Karpas-422 (cell line): ENCODE measurements around the gene PBXIP1. TPM values are rescaled to one million over a fixed set of nuclear protein-coding genes. Genes with fewer than 3 reads are reported as not detected.

ENCODE experiments used
- DNase-seq: peaks from one replicate; pipeline ENCODE4 v3.0.0-alpha.2; 2015
- H2AFZ ChIP-seq: fragments of 200-600 bp; sonication (generic); 2 replicates; pipeline ENCODE4 v1.6.1; 2014; ENCODE audit warnings: antibody characterized with exemption, low read length, mixed read lengths
- H3K27ac ChIP-seq: fragments of 200-600 bp; sonication (generic); 2 replicates; pipeline ENCODE4 v1.5.1; 2014; ENCODE audit warnings: mild to moderate bottlenecking, low read length, moderate library complexity
- H3K27me3 ChIP-seq: fragments of 200-600 bp; sonication (generic); 2 replicates; pipeline ENCODE4 v1.6.1; 2014; ENCODE audit warnings: low read length, mixed read lengths
- H3K36me3 ChIP-seq: fragments of 200-600 bp; sonication (generic); 2 replicates; pipeline ENCODE4 v1.6.1; 2014; ENCODE audit warnings: low read length, mixed read lengths; ENCODE audit not compliant: insufficient read depth
- H3K4me1 ChIP-seq: fragments of 200-600 bp; sonication (generic); 2 replicates; pipeline ENCODE4 v1.6.1; 2014; ENCODE audit warnings: mild to moderate bottlenecking, low read length, mixed read lengths
- H3K4me2 ChIP-seq: fragments of 200-600 bp; sonication (generic); 2 replicates; pipeline ENCODE4 v1.6.1; 2014; ENCODE audit warnings: low read length, low read depth, mild to moderate bottlenecking; ENCODE audit not compliant: poor library complexity, severe bottlenecking
- H3K4me3 ChIP-seq: fragments of 200-600 bp; sonication (generic); 2 replicates; pipeline ENCODE4 v1.5.1; 2014; ENCODE audit warnings: mild to moderate bottlenecking, antibody characterized with exemption, low read length, mixed read lengths
- H3K79me2 ChIP-seq: fragments of 200-600 bp; sonication (generic); 2 replicates; pipeline ENCODE4 v1.6.1; 2014; ENCODE audit warnings: mild to moderate bottlenecking, low read length, mixed read lengths
- H3K9ac ChIP-seq: fragments of 200-600 bp; sonication (generic); 2 replicates; pipeline ENCODE4 v1.6.0; 2014; ENCODE audit warnings: low read length
- H3K9me2 ChIP-seq: fragments of 200-600 bp; sonication (generic), shearing (Covaris generic); replicated peaks from 2 replicates; pipeline ENCODE4 v1.6.0; 2014; ENCODE audit warnings: mild to moderate bottlenecking, low read length, moderate library complexity; ENCODE audit not compliant: insufficient read depth
- H3K9me3 ChIP-seq: fragments of 300-700, 200-600 bp; sonication (generic); 2 replicates; pipeline ENCODE4 v1.6.1; 2014; ENCODE audit warnings: low read length, mixed read lengths
- H4K20me1 ChIP-seq: fragments of 200-600 bp; sonication (generic); 2 replicates; pipeline ENCODE4 v1.6.1; 2014; ENCODE audit warnings: mild to moderate bottlenecking, antibody characterized with exemption, low read length, low read depth; ENCODE audit not compliant: insufficient read depth
- small RNA-seq: library from RNA; depleted of rRNA; stranded (forward); fragments of <200 nt; gene quantifications from one replicate; pipeline ENCODE3, GENCODE V24; 2014
- total RNA-seq: library from RNA; depleted of rRNA; stranded (reverse); fragments of >200 nt; shearing (Covaris generic); gene quantifications from 2 replicates; pipeline ENCODE4 v1.2.3, GENCODE V29; 2014; ENCODE audit warnings: low replicate concordance; rRNA removed

The PBXIP1 gene
- total RNA-seq, 1 experiment from 2014 or later, result 26.1 TPM

GRCh38 chr1:154899041-154899440 lies 56.9 kb downstream of the PBXIP1 start:
- Histone ChIP-seq H4K20me1 (no peaks in the 10 kb centered on the region), H3K36me3 (no peaks in the 10 kb centered on the region), H3K27ac (no peak overlapping the region), H3K4me1 (no peaks in the 10 kb centered on the region), H3K4me3 (no peak overlapping the region), H3K79me2 (no peaks in the 10 kb centered on the region), H3K9me3 (no peaks in the 10 kb centered on the region), H3K27me3 (no peaks in the 10 kb centered on the region), H3K9me2 (no peaks in the 10 kb centered on the region), H2AFZ (no peak overlapping the region), H3K4me2 (no peak overlapping the region), H3K9ac (no peak overlapping the region)
- DNase-seq, result no peak

DNA sequence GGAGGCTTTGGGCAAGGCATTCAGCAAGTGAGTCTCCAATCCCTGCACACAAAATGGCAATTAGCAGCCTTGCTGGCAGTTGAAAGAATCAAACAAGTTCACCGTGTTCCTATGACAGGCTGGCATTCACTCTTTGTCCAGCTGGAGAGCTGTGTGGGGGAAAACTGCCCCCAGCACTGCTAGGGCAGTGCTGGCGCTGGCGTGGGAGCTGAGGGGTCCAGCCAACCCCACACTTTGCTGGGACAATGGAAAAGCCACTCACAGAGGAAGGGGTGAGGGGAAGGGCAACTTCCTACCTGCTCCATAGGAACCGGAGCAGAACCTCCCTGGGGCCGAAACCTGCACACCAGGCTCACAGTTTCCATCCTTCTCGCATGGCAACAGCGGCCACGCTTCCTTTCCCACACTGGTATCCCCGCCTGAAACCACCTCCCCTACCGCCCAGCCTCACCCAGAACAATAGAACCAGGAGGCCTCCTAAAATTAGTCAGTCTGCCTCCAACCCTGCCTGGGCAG lies 59.1 kb downstream of the PBXIP1 start:
- DNase-seq, result no peak
- no peaks in the 10 kb centered on the region for H4K20me1 ChIP-seq
- no peak overlapping the region for H3K27ac ChIP-seq
- no peaks in the 10 kb centered on the region for H3K27me3 ChIP-seq
- no peaks in the 10 kb centered on the region for H3K4me1 ChIP-seq
- no peak overlapping the region for H2AFZ ChIP-seq
- H3K4me3 ChIP-seq, result no peak overlapping the region
- H3K9me2 ChIP-seq, result no peaks in the 10 kb centered on the region
- no peaks in the 10 kb centered on the region for H3K36me3 ChIP-seq
- H3K4me2 ChIP-seq, result no peak overlapping the region
- H3K79me2 ChIP-seq, result no peaks in the 10 kb centered on the region
- no peak overlapping the region for H3K9ac ChIP-seq
- no peaks in the 10 kb centered on the region for H3K9me3 ChIP-seq

DNA sequence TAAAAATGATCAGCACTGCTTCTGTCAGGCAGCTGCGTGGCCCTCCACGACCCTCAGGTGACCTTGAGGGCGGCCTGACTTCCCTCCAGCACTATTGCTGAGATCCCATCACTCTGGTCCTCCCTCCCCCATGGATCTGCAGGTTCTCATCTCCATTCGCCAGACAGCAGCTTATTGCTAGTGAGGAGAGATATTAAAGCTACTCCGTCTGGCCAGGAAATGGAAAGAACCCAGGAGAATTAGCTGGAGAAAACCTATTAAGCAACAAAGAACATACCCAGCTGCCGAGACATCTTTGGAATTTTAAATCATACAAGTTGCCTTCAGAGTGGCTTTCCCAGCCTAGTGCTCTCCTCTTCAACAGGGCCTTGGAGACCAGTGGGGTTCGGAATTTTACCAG lies 60.1 kb downstream of the PBXIP1 start:
- H3K36me3 ChIP-seq, result no peaks in the 10 kb centered on the region
- H2AFZ ChIP-seq, result no peak overlapping the region
- H3K4me1 ChIP-seq, result no peaks in the 10 kb centered on the region
- no peak overlapping the region for H3K4me2 ChIP-seq
- no peak overlapping the region for H3K4me3 ChIP-seq
- no peak overlapping the region for H3K27ac ChIP-seq
- no peaks in the 10 kb centered on the region for H4K20me1 ChIP-seq
- no peaks in the 10 kb centered on the region for H3K9me3 ChIP-seq
- H3K27me3 ChIP-seq, result no peaks in the 10 kb centered on the region
- no peaks in the 10 kb centered on the region for H3K79me2 ChIP-seq
- DNase-seq, result no peak
- no peak overlapping the region for H3K9ac ChIP-seq
- H3K9me2 ChIP-seq, result no peaks in the 10 kb centered on the region

Small RNA genes lying within 50 kb of the gene (small RNA-seq; reads per million reads assigned to genes)
- gene MIR4258, result not detected
- not detected for gene RF00017

Other genes with a start within 250 kb of the PBXIP1 start
- gene KCNN3, start 85.8 kb downstream of the PBXIP1 start, total RNA-seq, result 50.0 and 68.2 TPM in 2 replicates
- 11.1 and 14.1 TPM in 2 replicates for gene PMVK, start 19.4 kb downstream of the PBXIP1 start, total RNA-seq
- 37.3 and 44.4 TPM in 2 replicates for gene PYGO2, start 5.7 kb upstream of the PBXIP1 start, total RNA-seq
- 27.8 and 35.3 TPM in 2 replicates for gene SHC1, start 14.6 kb upstream of the PBXIP1 start, total RNA-seq
- gene CKS1B, start 18.6 kb upstream of the PBXIP1 start, total RNA-seq, result 110 and 225 TPM in 2 replicates
- gene FLAD1, start 27.2 kb upstream of the PBXIP1 start, total RNA-seq, result 48.7 and 57.3 TPM in 2 replicates
- gene LENEP, start 37.5 kb upstream of the PBXIP1 start, total RNA-seq, result 2.6 TPM in 1 of 2 replicates, not detected in the other
- gene ZBTB7B, start 46.7 kb upstream of the PBXIP1 start, total RNA-seq, result 17.1 and 31.0 TPM in 2 replicates
- gene DCST2, start 77.7 kb upstream of the PBXIP1 start, total RNA-seq, result 1.3 and 3.5 TPM in 2 replicates
- not detected in 2 replicates for gene DCST1, start 77.7 kb upstream of the PBXIP1 start, total RNA-seq
- 33.6 and 50.0 TPM in 2 replicates for gene ADAM15, start 95.2 kb upstream of the PBXIP1 start, total RNA-seq
- 10.4 and 14.5 TPM in 2 replicates for gene EFNA4, start 107.6 kb upstream of the PBXIP1 start, total RNA-seq
- gene EFNA3, start 122.7 kb upstream of the PBXIP1 start, total RNA-seq, result 12.2 and 15.7 TPM in 2 replicates
- gene EFNA1, start 171.8 kb upstream of the PBXIP1 start, total RNA-seq, result not detected in 2 replicates
- gene SLC50A1, start 179.8 kb upstream of the PBXIP1 start, total RNA-seq, result 47.8 and 56.5 TPM in 2 replicates
- 22.2 and 33.2 TPM in 2 replicates for gene DPM3, start 184.4 kb upstream of the PBXIP1 start, total RNA-seq
- gene KRTCAP2, start 217.2 kb upstream of the PBXIP1 start, total RNA-seq, result 237 and 400 TPM in 2 replicates
- 5.1 and 19.2 TPM in 2 replicates for gene TRIM46, start 217.8 kb upstream of the PBXIP1 start, total RNA-seq